Thyroid gland (tissue), 4 donors: Measurements from ENCODE around the gene RAPGEF3. TPM values are rescaled to one million over a fixed set of nuclear protein-coding genes. Genes with fewer than 3 reads are reported as not detected.

Experiments
- DNase-seq, 2 donors: peaks; one replicate each; pipeline ENCODE4 v3.0.0-alpha.2; 2019
- H3K27ac ChIP-seq, 3 donors: fragments of 200-600 bp; sonication (generic); 1 replicate in 2 of 3; 2 replicates in 1 of 3; pipeline ENCODE4 v1.5.1; 2016 to 2019; ENCODE audit warnings: mild to moderate bottlenecking in 1 of 3, moderate library complexity in 1 of 3
- H3K27me3 ChIP-seq: fragments of 200-600 bp; sonication (generic); one replicate; pipeline ENCODE4 v1.5.1; 2019
- H3K36me3 ChIP-seq, 2 donors: fragments of 200-600 bp; sonication (generic); one replicate each; pipeline ENCODE4 v1.5.1; 2016 to 2019
- H3K4me1 ChIP-seq, 2 donors: fragments of 200-600 bp; sonication (generic); one replicate each; pipeline ENCODE4 v1.5.1; 2017 to 2019
- H3K4me3 ChIP-seq, 3 donors: fragments of 200-600 bp; sonication (generic); replicated peaks in 1 of 3; 1 replicate in 2 of 3; 2 replicates in 1 of 3; pipeline ENCODE4 v1.5.1; 2016; ENCODE audit warnings: mild to moderate bottlenecking in 1 of 3
- H3K9me3 ChIP-seq: fragments of 200-600 bp; sonication (generic); one replicate; pipeline ENCODE4 v1.5.1; 2017
- CTCF ChIP-seq, 6 experiments: fragments of 200-600 bp in 3 of 6; fragments of 450-650 bp in 3 of 6; sonication (generic) in 3 of 6; IDR thresholded peaks; one replicate each; pipeline ENCODE4 v1.5.1; 2016 to 2019; ENCODE audit warnings: antibody characterized with exemption in 6 of 6, mild to moderate bottlenecking in 2 of 6, inconsistent platforms in 1 of 6, moderate library complexity in 1 of 6
- POLR2A ChIP-seq, 2 donors: fragments of 450-650 bp; IDR thresholded peaks; one replicate each; pipeline ENCODE4 v1.6.1; 2017; ENCODE audit warnings: antibody characterized with exemption in 2 of 2, mild to moderate bottlenecking in 2 of 2, moderate library complexity in 1 of 2
- WGBS, 2 donors: methylation state at CpG; one replicate each; pipeline ENCODE4 v1.1.5; 2017; 5-methylcytosine and 5-hydroxymethylcytosine counted together
- intact Hi-C: fragments of 100-400 bp; cut with DNase I; formaldehyde crosslinking; loops from one replicate; pipeline ENCODE4 v1.15.1; 2023
- total RNA-seq, 4 donors: library from RNA; depleted of rRNA; stranded (reverse); fragments of >200 nt; gene quantifications; one replicate each; pipeline ENCODE4 v1.2.3, GENCODE V29; 2016

The RAPGEF3 gene
- total RNA-seq, 4 donors from 2014 or later: 87.3 to 178 (median 125) TPM

GRCh38 chr12:47779301-47779942 is 20.7 kb upstream of the RAPGEF3 start:
- Histone ChIP-seq H3K36me3 (peaks cover 19 to 24% of the 10 kb centered on the region in 2 donors), H3K9me3 (no peaks in the 10 kb centered on the region), H3K4me1 (peaks cover 47 to 58% of the 10 kb centered on the region in 2 donors), H3K4me3 (no peak overlapping the region), H3K27me3 (no peaks in the 10 kb centered on the region), H3K27ac (peak overlapping the region in 2 of 3 donors; percentile 28 to 91)
- WGBS, 2 donors: 36 to 42% methylated on average over 18 of the region's 19 CpGs
- peak; percentile 85 to 89 for DNase-seq
- TF ChIP-seq POLR2A (IDR thresholded peaks at IDR 0.05) (no peak), CTCF (IDR thresholded peaks at IDR 0.05) (peak; percentile 77 to 96 (median 94))
- intact Hi-C loops: loop anchor here (2.0 to 5.0 kb wide), 2 partner anchors 37 to 61 kb away; no protein-coding TSS in a partner anchor

DNA sequence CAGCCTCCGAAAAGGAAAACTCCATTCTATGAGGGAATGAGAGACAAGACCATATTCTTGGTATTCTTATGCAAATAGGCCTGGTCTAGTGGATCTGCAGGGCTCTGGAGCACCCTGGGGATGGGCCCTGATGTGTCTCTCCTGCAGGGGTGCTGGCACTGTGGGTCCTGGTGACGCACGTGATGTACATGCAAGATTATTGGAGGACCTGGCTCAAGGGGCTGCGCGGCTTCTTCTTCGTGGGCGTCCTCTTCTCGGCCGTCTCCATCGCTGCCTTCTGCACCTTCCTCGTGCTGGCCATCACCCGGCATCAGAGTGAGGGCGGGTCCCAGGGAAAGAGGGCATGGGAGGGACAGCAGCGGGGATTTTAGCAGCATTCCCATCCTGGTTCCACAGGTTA is 20.2 kb upstream of the RAPGEF3 start:
- Histone ChIP-seq H3K36me3 (peaks cover 14 to 19% of the 10 kb centered on the region in 2 donors), H3K27ac (peak overlapping the region in 2 of 3 donors; percentile 7 to 91)

GRCh38 chr12:47777741-47778558 is 19.3 kb upstream of the RAPGEF3 start:
- DNase-seq: peak; percentile 56 to 73
- intact Hi-C loops: loop anchor here (2.0 to 5.0 kb wide), 2 partner anchors 36 to 59 kb away; no protein-coding TSS in a partner anchor
- no peak overlapping the region for H3K4me3 ChIP-seq
- no peaks in the 10 kb centered on the region for H3K9me3 ChIP-seq
- WGBS, 2 donors: 48 to 56% methylated on average over 9 of the region's 9 CpGs
- H3K36me3 ChIP-seq: peaks cover 6 to 10% of the 10 kb centered on the region in 2 donors
- peak overlapping the region; percentile 91 to 97 (median 94) for H3K27ac ChIP-seq
- H3K4me1 ChIP-seq: peaks cover 56 to 64% of the 10 kb centered on the region in 2 donors
- H3K27me3 ChIP-seq: no peaks in the 10 kb centered on the region
- no peak for TF ChIP-seq CTCF (IDR thresholded peaks at IDR 0.05)
- TF ChIP-seq POLR2A (IDR thresholded peaks at IDR 0.05): no peak

More for the DNA sequence above, 20.2 kb upstream of the RAPGEF3 start:
- intact Hi-C loops: loop anchor here (2.0 to 5.0 kb wide), 2 partner anchors 37 to 60 kb away; no protein-coding TSS in a partner anchor
- H3K4me1 ChIP-seq: peaks cover 53 to 63% of the 10 kb centered on the region in 2 donors
- TF ChIP-seq POLR2A (IDR thresholded peaks at IDR 0.05): no peak
- no peak for TF ChIP-seq CTCF (IDR thresholded peaks at IDR 0.05)
- WGBS, 2 donors: 50 to 70% methylated on average over 9 to 13 of the region's 14 CpGs
- DNase-seq: no peak
- H3K9me3 ChIP-seq: no peaks in the 10 kb centered on the region
- H3K27me3 ChIP-seq: no peaks in the 10 kb centered on the region
- no peak overlapping the region for H3K4me3 ChIP-seq

GRCh38 chr12:47777151-47777550 is 18.5 kb upstream of the RAPGEF3 start:
- peaks cover 61 to 68% of the 10 kb centered on the region in 2 donors for H3K4me1 ChIP-seq
- no peak overlapping the region for H3K4me3 ChIP-seq
- H3K27me3 ChIP-seq: no peaks in the 10 kb centered on the region
- peak overlapping the region; percentile 91 to 97 (median 94) for H3K27ac ChIP-seq
- no peaks in the 10 kb centered on the region for H3K9me3 ChIP-seq
- no peak for DNase-seq
- intact Hi-C loops: loop anchor here (5.0 kb wide), 1 partner anchor 35 kb away; no protein-coding TSS in a partner anchor
- TF ChIP-seq CTCF (IDR thresholded peaks at IDR 0.05): no peak
- TF ChIP-seq POLR2A (IDR thresholded peaks at IDR 0.05): peak in 1 of 2 donors; percentile 41
- WGBS, 2 donors: 19 to 33% methylated on average over 1 of the region's 1 CpG
- peaks cover under 1 to 5% of the 10 kb centered on the region in 2 donors for H3K36me3 ChIP-seq
